Mesodermal cell (in vitro differentiated cells): ENCODE measurements around the gene INTS13.

Experiments
- H3K27ac ChIP-seq: 2 replicates; pipeline ENCODE4 v1.7.0; 2013; ENCODE audit warnings: mild to moderate bottlenecking, low read depth, low read length, moderate library complexity; ENCODE audit not compliant: severe bottlenecking
- H3K36me3 ChIP-seq: 2 replicates; pipeline ENCODE4 v1.7.1; 2013; ENCODE audit warnings: mild to moderate bottlenecking, low read length, moderate library complexity; ENCODE audit not compliant: control insufficient read depth, insufficient read depth
- H3K4me1 ChIP-seq: one replicate; pipeline ENCODE4 v1.7.1; 2013; ENCODE audit warnings: mild to moderate bottlenecking, low read length; ENCODE audit not compliant: insufficient read depth, control insufficient read depth, poor library complexity, severe bottlenecking
- H3K4me3 ChIP-seq: 2 replicates; pipeline ENCODE4 v1.7.0; 2013; ENCODE audit warnings: low read length, control low read depth, mild to moderate bottlenecking; ENCODE audit not compliant: insufficient read depth, poor library complexity, severe bottlenecking; ENCODE audit errors: extremely low read depth
- H3K9me3 ChIP-seq: 2 replicates; pipeline ENCODE4 v1.7.1; 2013; ENCODE audit warnings: mild to moderate bottlenecking, low read length, moderate library complexity; ENCODE audit not compliant: control insufficient read depth
- WGBS, 2 experiments: methylation state at CpG; one replicate each; pipeline ENCODE4 v1.1.5; 2013; ENCODE audit warnings: missing lambda C conversion rate in 2 of 2; ENCODE audit not compliant: insufficient coverage in 2 of 2; 5-methylcytosine and 5-hydroxymethylcytosine counted together

Gene INTS13

GRCh38 chr12:26896913-26897312 is 40.9 kb downstream of the INTS13 start:
- no peaks in the 10 kb centered on the region for H3K9me3 ChIP-seq
- H3K27ac ChIP-seq: no peak overlapping the region
- H3K4me1 ChIP-seq: no peaks in the 10 kb centered on the region
- peaks cover 15% of the 10 kb centered on the region for H3K36me3 ChIP-seq
- no peak overlapping the region for H3K4me3 ChIP-seq
- no CpG with 5 or more reads among the region's 2 CpGs for WGBS, 2 experiments

GRCh38 chr12:26895672-26896071 is 42.1 kb downstream of the INTS13 start:
- Histone ChIP-seq H3K36me3 (peaks cover 15% of the 10 kb centered on the region), H3K27ac (no peak overlapping the region), H3K4me3 (no peak overlapping the region), H3K9me3 (no peaks in the 10 kb centered on the region), H3K4me1 (no peaks in the 10 kb centered on the region)
- WGBS, 2 experiments: 93 to 96% methylated on average over 2 to 3 of the region's 4 CpGs

- H3K4me3 ChIP-seq: no peak overlapping the region
- 86 to 100% methylated on average over 1 of the region's 1 CpG for WGBS, 2 experiments
- H3K9me3 ChIP-seq: no peaks in the 10 kb centered on the region
- no peak overlapping the region for H3K27ac ChIP-seq
- H3K36me3 ChIP-seq: no peaks in the 10 kb centered on the region
- H3K4me1 ChIP-seq: no peaks in the 10 kb centered on the region
Measured at GRCh38 chr12:26891704-26892103, 46.1 kb downstream of the INTS13 start.

- no peak overlapping the region for H3K27ac ChIP-seq
- no peak overlapping the region for H3K4me3 ChIP-seq
- H3K4me1 ChIP-seq: no peaks in the 10 kb centered on the region
- WGBS, 2 experiments: 91 to 97% methylated on average over 5 of the region's 5 CpGs
- no peaks in the 10 kb centered on the region for H3K36me3 ChIP-seq
- no peaks in the 10 kb centered on the region for H3K9me3 ChIP-seq
Measured at GRCh38 chr12:26890784-26891183, 47.0 kb downstream of the INTS13 start.

- Histone ChIP-seq H3K4me3 (no peak overlapping the region), H3K4me1 (no peaks in the 10 kb centered on the region), H3K36me3 (no peaks in the 10 kb centered on the region), H3K27ac (no peak overlapping the region), H3K9me3 (no peaks in the 10 kb centered on the region)
- WGBS, 2 experiments: 26 to 33% methylated on average over 15 of the region's 16 CpGs
Measured at GRCh38 chr12:26884765-26885576, 52.8 kb downstream of the INTS13 start.

GRCh38 chr12:26880625-26881024 is 57.2 kb downstream of the INTS13 start:
- no peaks in the 10 kb centered on the region for H3K9me3 ChIP-seq
- H3K4me1 ChIP-seq: no peaks in the 10 kb centered on the region
- no peaks in the 10 kb centered on the region for H3K36me3 ChIP-seq
- no CpG with 5 or more reads among the region's 2 CpGs for WGBS, 2 experiments
- no peak overlapping the region for H3K4me3 ChIP-seq
- no peak overlapping the region for H3K27ac ChIP-seq

- no peak overlapping the region for H3K4me3 ChIP-seq
- no peak overlapping the region for H3K27ac ChIP-seq
- no peaks in the 10 kb centered on the region for H3K9me3 ChIP-seq
- 77 to 94% methylated on average over 4 to 6 of the region's 6 CpGs for WGBS, 2 experiments
- H3K36me3 ChIP-seq: no peaks in the 10 kb centered on the region
- H3K4me1 ChIP-seq: no peaks in the 10 kb centered on the region
Measured at GRCh38 chr12:26878661-26879119, 59.1 kb downstream of the INTS13 start.

GRCh38 chr12:26874501-26875296 is 63.1 kb downstream of the INTS13 start:
- Histone ChIP-seq H3K27ac (no peak overlapping the region), H3K36me3 (no peaks in the 10 kb centered on the region), H3K4me3 (no peak overlapping the region), H3K9me3 (no peaks in the 10 kb centered on the region), H3K4me1 (no peaks in the 10 kb centered on the region)
- 87 to 95% methylated on average over 3 of the region's 7 CpGs for WGBS, 2 experiments

GRCh38 chr12:26872625-26873024 is 65.2 kb downstream of the INTS13 start:
- Histone ChIP-seq H3K4me3 (no peak overlapping the region), H3K4me1 (no peaks in the 10 kb centered on the region), H3K27ac (no peak overlapping the region), H3K36me3 (no peaks in the 10 kb centered on the region), H3K9me3 (no peaks in the 10 kb centered on the region)
- no CpG with 5 or more reads among the region's 1 CpG for WGBS, 2 experiments

GRCh38 chr12:26871985-26872384 is 65.8 kb downstream of the INTS13 start:
- WGBS, 2 experiments: no CpG with 5 or more reads among the region's 2 CpGs
- Histone ChIP-seq H3K36me3 (no peaks in the 10 kb centered on the region), H3K27ac (no peak overlapping the region), H3K4me3 (no peak overlapping the region), H3K4me1 (no peaks in the 10 kb centered on the region), H3K9me3 (no peaks in the 10 kb centered on the region)
